B cell (primary cell): ENCODE data around the gene TMEM131. TPM values are rescaled to one million over a fixed set of nuclear protein-coding genes. Genes with fewer than 3 reads are reported as not detected.

ENCODE experiments used
- ATAC-seq: fragments of 200-7000 bp; cut with Tn5 transposase; one replicate; pipeline ENCODE4 v1.10.0; 2021; ENCODE audit warnings: low read depth, mild to moderate bottlenecking, moderate number of reproducible peaks, moderate library complexity
- CTCF ChIA-PET: fragments of 350-600 bp; sonication (Branson Sonifier 250); formaldehyde crosslinking; loops from one replicate; lab custom pipeline; 2021; ENCODE audit warnings: antibody characterized with exemption, inconsistent platforms; lab: Charles Lee
- POLR2A ChIA-PET: fragments of 350-600 bp; sonication (Branson Sonifier 250); formaldehyde crosslinking; loops from one replicate; lab custom pipeline; 2021; ENCODE audit warnings: antibody characterized with exemption; lab: Charles Lee
- DNase-seq: peaks from one replicate; pipeline ENCODE4 v3.0.0; 2013
- H2AFZ ChIP-seq: 2 replicates; pipeline ENCODE4 v1.6.1; 2012; ENCODE audit warnings: mild to moderate bottlenecking, low read depth, low read length; ENCODE audit not compliant: insufficient read depth, poor library complexity, severe bottlenecking
- H3K27ac ChIP-seq, 2 donors: 1 replicate in 1 of 2; 2 replicates in 1 of 2; pipeline ENCODE4 v1.5.1; 2012 to 2013; ENCODE audit warnings: low read length in 2 of 2, mild to moderate bottlenecking in 2 of 2, moderate library complexity in 1 of 2
- H3K27me3 ChIP-seq, 4 experiments: fragments of 200-600 bp in 1 of 4; sonication (generic) in 1 of 4; replicated peaks in 1 of 4; 1 replicate in 2 of 4; 2 replicates in 2 of 4; pipeline versions ENCODE4 v1.6.1 to v1.7.0; 2013 to 2016; ENCODE audit warnings: low read length in 3 of 4, mild to moderate bottlenecking in 2 of 4, mixed read lengths in 1 of 4, moderate library complexity in 1 of 4; ENCODE audit not compliant: insufficient read depth in 4 of 4, control insufficient read depth in 3 of 4; ENCODE audit errors: control extremely low read depth in 1 of 4
- H3K36me3 ChIP-seq, 2 experiments: replicated peaks in 1 of 2; 1 replicate in 1 of 2; 2 replicates in 1 of 2; pipeline versions ENCODE4 v1.6.1 to v1.7.1; 2013; ENCODE audit warnings: low read length in 1 of 2; ENCODE audit not compliant: insufficient read depth in 2 of 2, control insufficient read depth in 1 of 2; ENCODE audit errors: control extremely low read depth in 1 of 2, extremely low read depth in 1 of 2
- H3K4me1 ChIP-seq, 2 donors: fragments of 200-600 bp in 1 of 2; sonication (generic) in 1 of 2; 1 replicate in 1 of 2; 2 replicates in 1 of 2; pipeline versions ENCODE4 v1.5.1 to v1.6.1; 2013 to 2017; ENCODE audit warnings: low read length in 2 of 2; ENCODE audit not compliant: control insufficient read depth in 2 of 2, insufficient read depth in 2 of 2
- H3K4me2 ChIP-seq: replicated peaks from 2 replicates; pipeline ENCODE3; 2012; ENCODE audit warnings: mild to moderate bottlenecking, low read depth, low read length; ENCODE audit not compliant: poor library complexity, severe bottlenecking
- H3K4me3 ChIP-seq, 5 experiments: fragments of 200-600 bp in 1 of 5; sonication (generic) in 1 of 5; 1 replicate in 3 of 5; 2 replicates in 2 of 5; pipeline versions ENCODE4 v1.5.1 to v1.7.0; 2011 to 2016; ENCODE audit warnings: low read length in 4 of 5, mild to moderate bottlenecking in 4 of 5, low read depth in 2 of 5, control low read depth in 1 of 5, moderate library complexity in 1 of 5; ENCODE audit not compliant: insufficient read depth in 1 of 5; ENCODE audit errors: control extremely low read depth in 1 of 5, extremely low read depth in 1 of 5
- H3K79me2 ChIP-seq: fragments of 200-600 bp; sonication (generic); one replicate; pipeline ENCODE4 v1.6.0; 2016; ENCODE audit warnings: low read length; ENCODE audit not compliant: control insufficient read depth, insufficient read depth
- H3K9ac ChIP-seq: fragments of 200-600 bp; sonication (generic); 2 replicates; pipeline ENCODE4 v1.6.1; 2017; ENCODE audit warnings: mild to moderate bottlenecking, low read length, moderate library complexity
- H3K9me3 ChIP-seq, 3 donors: one replicate each; pipeline versions ENCODE4 v1.6.1 to v1.7.1; 2013; ENCODE audit warnings: low read length in 2 of 3; ENCODE audit not compliant: control insufficient read depth in 2 of 3, insufficient read depth in 1 of 3; ENCODE audit errors: control extremely low read depth in 1 of 3
- H4K20me1 ChIP-seq: 2 replicates; pipeline ENCODE4 v1.6.0; 2012; ENCODE audit warnings: mild to moderate bottlenecking, low read length; ENCODE audit not compliant: insufficient read depth, control insufficient read depth, poor library complexity, severe bottlenecking
- H3K27ac Mint-ChIP-seq: one replicate; pipeline ENCODE4 v1.8.0; 2021; ENCODE audit warnings: mixed read lengths
- H3K27me3 Mint-ChIP-seq: one replicate; pipeline ENCODE4 v1.8.0; 2021; ENCODE audit warnings: mixed read lengths
- H3K4me1 Mint-ChIP-seq: one replicate; pipeline ENCODE4 v1.8.0; 2021; ENCODE audit warnings: mixed read lengths
- H3K4me3 Mint-ChIP-seq: one replicate; pipeline ENCODE4 v1.8.0; 2021; ENCODE audit warnings: mixed read lengths
- H3K9me3 Mint-ChIP-seq: one replicate; pipeline ENCODE4 v1.8.0; 2022; ENCODE audit warnings: mixed read lengths; ENCODE audit not compliant: insufficient read depth
- EZH2 ChIP-seq: IDR thresholded peaks from 2 replicates; pipeline ENCODE4 v1.6.1; 2012; ENCODE audit warnings: borderline replicate concordance, low read depth, mild to moderate bottlenecking, moderate library complexity, low read length; ENCODE audit not compliant: insufficient read depth, poor library complexity, severe bottlenecking
- WGBS: methylation state at CpG from one replicate; pipeline ENCODE4 v1.1.5; 2013; ENCODE audit warnings: missing lambda C conversion rate; ENCODE audit not compliant: insufficient coverage; 5-methylcytosine and 5-hydroxymethylcytosine counted together
- intact Hi-C: fragments of 100-400 bp; cut with micrococcal nuclease; formaldehyde crosslinking; loops from one replicate; pipeline ENCODE4 v1.10.0; 2022
- polyA plus RNA-seq: library from polyadenylated mRNA; depleted of rRNA; stranded (reverse); fragments of >200 nt; gene quantifications from 2 replicates; pipeline ENCODE4 v1.2.3, GENCODE V29; 2012
- total RNA-seq, 2 donors: library from RNA; stranded (reverse); fragments of 120-200 nt in 1 of 2; gene quantifications; 1 replicate in 1 of 2; 2 replicates in 1 of 2; pipeline versions ENCODE4 v1.2.3 to v1.2.4, GENCODE V29; 2013 to 2022
- TF ChIP-seq, protein P1 (sequence below): fragments of 200-600 bp; IDR thresholded peaks from one replicate; pipeline ENCODE4 v1.8.0; 2022; ENCODE audit warnings: antibody characterized with exemption, mild to moderate bottlenecking

Gene TMEM131
- total and polyA plus RNA-seq, 2 donors (not counting 1 experiment from before 2014, with no cell fraction given), result 24.3 to 101 TPM

DNA sequence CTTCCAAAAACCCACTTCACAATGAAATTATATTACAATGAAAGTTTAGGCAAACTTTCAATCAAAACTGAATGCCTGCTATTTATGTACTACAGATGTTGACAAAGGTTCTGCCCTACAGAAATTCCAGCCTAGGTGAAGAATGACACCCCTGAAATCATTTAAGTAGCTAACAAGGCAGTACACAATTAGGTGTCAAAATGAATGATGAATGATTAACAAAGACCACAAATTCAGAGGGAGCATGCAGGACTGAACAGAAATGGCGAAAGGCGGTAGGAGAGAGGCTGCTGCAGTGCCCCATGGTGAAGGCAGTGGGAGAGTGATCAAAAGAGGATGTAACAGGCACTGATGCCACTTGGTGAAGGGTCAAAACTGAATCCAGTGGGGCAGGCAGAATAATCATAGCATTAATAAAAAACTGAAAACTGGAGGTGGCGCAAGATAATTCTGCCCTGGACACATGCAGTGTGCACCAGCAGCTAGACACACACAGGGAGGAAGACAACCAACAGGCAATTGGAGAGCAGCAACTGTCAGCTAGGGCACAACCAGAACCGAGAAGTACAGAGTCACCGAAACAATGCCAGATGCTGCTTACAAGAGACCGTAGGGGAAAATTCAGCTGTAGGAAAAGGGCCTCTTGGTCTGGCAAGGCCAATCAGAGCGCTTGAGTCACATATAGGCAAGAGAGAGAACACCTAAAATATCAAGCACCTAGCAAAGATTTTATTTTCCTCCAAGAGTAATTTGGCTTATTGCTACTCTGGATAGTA, 4.5 kb downstream of the TMEM131 start:
- Histone ChIP-seq H3K4me2 (peak overlapping the region; percentile 51), H3K4me1 (peaks cover 56 to 71% of the 10 kb centered on the region in 2 donors), H3K79me2 (peaks cover 87% of the 10 kb centered on the region), H3K27me3 (no peaks in the 10 kb centered on the region), H3K9me3 (peaks cover 0 to 5% (median 0%) of the 10 kb centered on the region in 3 donors), H4K20me1 (peaks cover 61% of the 10 kb centered on the region), H3K4me3 (peak overlapping the region in 1 of 5 experiments; percentile 24), H3K27ac (peak overlapping the region in 1 of 2 donors; percentile 25), H2AFZ (peak overlapping the region; percentile 12), H3K9ac (peak overlapping the region; percentile 25), H3K36me3 (no peaks in the 10 kb centered on the region)
- Mint-ChIP-seq H3K27ac (peak overlapping the region; percentile 78), H3K4me1 (peaks cover 70% of the 10 kb centered on the region), H3K27me3 (no peaks in the 10 kb centered on the region), H3K4me3 (peak overlapping the region; percentile 77), H3K9me3 (no peaks in the 10 kb centered on the region)
- CTCF ChIA-PET, result interaction anchor here (1.5 kb wide), 1 partner anchor 277 kb away, joined by 5 read pairs; no protein-coding TSS in a partner anchor
- intact Hi-C loops, result loop anchor here (5.0 kb wide), 1 partner anchor 39 kb away; no protein-coding TSS in a partner anchor
- ATAC-seq, result no peak
- peak; percentile 34 for DNase-seq
- WGBS, result 56% methylated on average over 6 of the region's 7 CpGs
- TF ChIP-seq EZH2, result no peak
- TF ChIP-seq, protein P1, sequence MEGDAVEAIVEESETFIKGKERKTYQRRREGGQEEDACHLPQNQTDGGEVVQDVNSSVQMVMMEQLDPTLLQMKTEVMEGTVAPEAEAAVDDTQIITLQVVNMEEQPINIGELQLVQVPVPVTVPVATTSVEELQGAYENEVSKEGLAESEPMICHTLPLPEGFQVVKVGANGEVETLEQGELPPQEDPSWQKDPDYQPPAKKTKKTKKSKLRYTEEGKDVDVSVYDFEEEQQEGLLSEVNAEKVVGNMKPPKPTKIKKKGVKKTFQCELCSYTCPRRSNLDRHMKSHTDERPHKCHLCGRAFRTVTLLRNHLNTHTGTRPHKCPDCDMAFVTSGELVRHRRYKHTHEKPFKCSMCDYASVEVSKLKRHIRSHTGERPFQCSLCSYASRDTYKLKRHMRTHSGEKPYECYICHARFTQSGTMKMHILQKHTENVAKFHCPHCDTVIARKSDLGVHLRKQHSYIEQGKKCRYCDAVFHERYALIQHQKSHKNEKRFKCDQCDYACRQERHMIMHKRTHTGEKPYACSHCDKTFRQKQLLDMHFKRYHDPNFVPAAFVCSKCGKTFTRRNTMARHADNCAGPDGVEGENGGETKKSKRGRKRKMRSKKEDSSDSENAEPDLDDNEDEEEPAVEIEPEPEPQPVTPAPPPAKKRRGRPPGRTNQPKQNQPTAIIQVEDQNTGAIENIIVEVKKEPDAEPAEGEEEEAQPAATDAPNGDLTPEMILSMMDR, result no peak
- POLR2A ChIA-PET, result no interaction called here

DNA sequence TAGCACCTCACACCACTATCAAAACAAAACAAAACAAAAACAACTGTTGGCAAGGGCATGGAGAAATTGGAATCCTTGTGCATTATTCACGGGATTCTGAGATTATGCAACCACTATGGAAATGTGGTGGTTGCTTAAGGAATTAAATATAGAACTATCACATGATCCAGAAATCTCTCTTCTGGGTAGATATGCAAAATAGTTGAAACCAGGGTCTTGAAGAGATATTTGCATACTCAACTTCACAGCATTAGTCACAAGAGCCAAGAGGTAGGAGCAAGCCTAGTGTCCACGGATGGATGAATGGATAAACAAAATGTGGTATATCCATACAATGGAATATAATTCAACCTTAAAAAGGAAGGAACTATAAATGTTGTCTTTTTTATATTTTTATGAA, 7.0 kb downstream of the TMEM131 start:
- no peak for TF ChIP-seq EZH2
- TF ChIP-seq, protein P1, result no peak
- Histone ChIP-seq H3K36me3 (peaks cover 0 to 5% of the 10 kb centered on the region in 2 experiments), H4K20me1 (peaks cover 76% of the 10 kb centered on the region), H3K4me3 (peak overlapping the region in 1 of 5 experiments; percentile 28), H3K79me2 (peaks cover 100% of the 10 kb centered on the region), H3K9ac (no peak overlapping the region), H3K4me1 (peaks cover 51 to 67% of the 10 kb centered on the region in 2 donors), H3K9me3 (peaks cover 0 to 5% (median 0%) of the 10 kb centered on the region in 3 donors), H3K27ac (no peak overlapping the region), H2AFZ (no peak overlapping the region), H3K27me3 (no peaks in the 10 kb centered on the region), H3K4me2 (peak overlapping the region; percentile 50)
- peak overlapping the region; percentile 62 for H3K27ac Mint-ChIP-seq
- no CpG with 5 or more reads among the region's 2 CpGs for WGBS
- H3K9me3 Mint-ChIP-seq, result no peaks in the 10 kb centered on the region
- H3K27me3 Mint-ChIP-seq, result no peaks in the 10 kb centered on the region
- DNase-seq (peak; percentile 43), ATAC-seq (no peak)
- H3K4me1 Mint-ChIP-seq, result peaks cover 71% of the 10 kb centered on the region
- ChIA-PET CTCF (no interaction called here), POLR2A (no interaction called here)
- intact Hi-C loops, result no loop called here
- H3K4me3 Mint-ChIP-seq, result peak overlapping the region; percentile 40
